Fibroblast of villous mesenchyme (primary cell): ENCODE results near the gene UBE3A. TPM values are rescaled to one million over a fixed set of nuclear protein-coding genes. Genes with fewer than 3 reads are reported as not detected.

ENCODE experiments used
- DNase-seq: peaks from one replicate; pipeline ENCODE4 v3.0.0-alpha.2; 2010; ENCODE audit warnings: low read depth
- H3K4me3 ChIP-seq: 2 replicates; pipeline ENCODE4 v1.5.1; 2011; ENCODE audit warnings: low read depth, mild to moderate bottlenecking, low read length
- total RNA-seq: library from RNA; depleted of rRNA; stranded (reverse); fragments of >200 nt; gene quantifications from 2 replicates; pipeline ENCODE4 v1.2.3, GENCODE V29; 2012
- TF ChIP-seq, protein P1 (sequence below): IDR thresholded peaks from 2 replicates; pipeline ENCODE4 v1.5.1; 2012; ENCODE audit warnings: low read depth, mild to moderate bottlenecking, low read length; ENCODE audit not compliant: insufficient read depth

The UBE3A gene
- total RNA-seq, 1 donor: 96.7 TPM

DNA sequence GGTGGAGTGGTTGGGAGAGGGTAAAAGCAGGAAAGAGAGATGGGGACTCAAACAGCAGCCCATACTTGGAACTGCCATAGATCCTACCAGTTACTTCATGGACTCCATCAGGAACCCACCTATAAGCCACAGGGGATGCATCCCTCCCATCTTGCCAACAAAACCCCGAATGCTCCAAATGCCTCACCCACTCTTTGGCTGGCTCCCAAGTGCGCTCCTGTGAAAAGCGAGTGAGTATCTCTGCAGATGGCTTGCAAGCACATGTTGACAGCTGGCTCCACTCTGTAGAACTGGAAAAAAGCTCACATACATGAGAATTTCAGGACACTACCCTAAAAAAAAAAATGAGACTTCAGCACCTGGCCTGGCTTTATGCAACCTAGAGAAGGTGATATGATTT, 151.0 kb downstream of the UBE3A start:
- H3K4me3 ChIP-seq: no peak overlapping the region
- no peak for DNase-seq
- TF ChIP-seq, protein P1, sequence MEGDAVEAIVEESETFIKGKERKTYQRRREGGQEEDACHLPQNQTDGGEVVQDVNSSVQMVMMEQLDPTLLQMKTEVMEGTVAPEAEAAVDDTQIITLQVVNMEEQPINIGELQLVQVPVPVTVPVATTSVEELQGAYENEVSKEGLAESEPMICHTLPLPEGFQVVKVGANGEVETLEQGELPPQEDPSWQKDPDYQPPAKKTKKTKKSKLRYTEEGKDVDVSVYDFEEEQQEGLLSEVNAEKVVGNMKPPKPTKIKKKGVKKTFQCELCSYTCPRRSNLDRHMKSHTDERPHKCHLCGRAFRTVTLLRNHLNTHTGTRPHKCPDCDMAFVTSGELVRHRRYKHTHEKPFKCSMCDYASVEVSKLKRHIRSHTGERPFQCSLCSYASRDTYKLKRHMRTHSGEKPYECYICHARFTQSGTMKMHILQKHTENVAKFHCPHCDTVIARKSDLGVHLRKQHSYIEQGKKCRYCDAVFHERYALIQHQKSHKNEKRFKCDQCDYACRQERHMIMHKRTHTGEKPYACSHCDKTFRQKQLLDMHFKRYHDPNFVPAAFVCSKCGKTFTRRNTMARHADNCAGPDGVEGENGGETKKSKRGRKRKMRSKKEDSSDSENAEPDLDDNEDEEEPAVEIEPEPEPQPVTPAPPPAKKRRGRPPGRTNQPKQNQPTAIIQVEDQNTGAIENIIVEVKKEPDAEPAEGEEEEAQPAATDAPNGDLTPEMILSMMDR: no peak
